GM18868 (cell line): ENCODE data around the gene TNFRSF1A.
A peak's percentile ranks its signal among the peaks of the same experiment; 100 is the strongest.

Experiments
- ATAC-seq: cut with Tn5 transposase; IDR thresholded peaks from one replicate; pipeline ENCODE4 v1.9.1; 2021; ENCODE audit warnings: mild to moderate bottlenecking, moderate library complexity; ENCODE audit not compliant: unreplicated experiment

TNFRSF1A gene

GRCh38 chr12:6374786-6375160, 32.9 kb upstream of the TNFRSF1A start:
- ATAC-seq: no peak

GRCh38 chr12:6374028-6374785, 32.3 kb upstream of the TNFRSF1A start:
- no peak for ATAC-seq

GRCh38 chr12:6373022-6373787, 31.3 kb upstream of the TNFRSF1A start:
- no peak for ATAC-seq

- ATAC-seq: no peak
These were observed 30.6 kb upstream of the TNFRSF1A start for GRCh38 chr12:6372403-6373003.

- ATAC-seq: no peak
These were observed 29.3 kb upstream of the TNFRSF1A start for GRCh38 chr12:6370994-6371754.

- ATAC-seq: no peak
These were observed 28.7 kb upstream of the TNFRSF1A start for GRCh38 chr12:6370576-6370935.

- ATAC-seq: no peak
These were observed 28.2 kb upstream of the TNFRSF1A start for GRCh38 chr12:6369916-6370575.

- ATAC-seq: no peak
These were observed 27.1 kb upstream of the TNFRSF1A start for GRCh38 chr12:6368906-6369525.

- no peak for ATAC-seq
These were observed 26.4 kb upstream of the TNFRSF1A start for GRCh38 chr12:6367969-6368892.

- ATAC-seq: peak; percentile 74
These were observed 25.4 kb upstream of the TNFRSF1A start for GRCh38 chr12:6367065-6367968.

GRCh38 chr12:6364044-6364374, 22.1 kb upstream of the TNFRSF1A start:
- ATAC-seq: no peak

GRCh38 chr12:6363330-6364043, 21.6 kb upstream of the TNFRSF1A start:
- no peak for ATAC-seq

GRCh38 chr12:6363010-6363329, 21.1 kb upstream of the TNFRSF1A start:
- no peak for ATAC-seq

- no peak for ATAC-seq
These were observed 20.5 kb upstream of the TNFRSF1A start for GRCh38 chr12:6362403-6362802.

GRCh38 chr12:6361834-6362233, 20.0 kb upstream of the TNFRSF1A start:
- no peak for ATAC-seq

GRCh38 chr12:6360578-6361490, 19.0 kb upstream of the TNFRSF1A start:
- ATAC-seq: no peak

- no peak for ATAC-seq
These were observed 18.2 kb upstream of the TNFRSF1A start for GRCh38 chr12:6360080-6360571.
